HG03196 (cell line): ENCODE data around the gene PRAC2.

ENCODE experiments used
- ATAC-seq: cut with Tn5 transposase; IDR thresholded peaks from one replicate; pipeline ENCODE4 v1.9.1; 2021; ENCODE audit not compliant: unreplicated experiment

Gene PRAC2

GRCh38 chr17:48733632-48734328 is 10.8 kb downstream of the PRAC2 start:
- no peak for ATAC-seq

- no peak for ATAC-seq
Observed at GRCh38 chr17:48734333-48735061, 11.5 kb downstream of the PRAC2 start.

GRCh38 chr17:48735062-48735351 is 12.0 kb downstream of the PRAC2 start:
- no peak for ATAC-seq

- ATAC-seq, result no peak
Observed at GRCh38 chr17:48737330-48738043, 14.5 kb downstream of the PRAC2 start.

GRCh38 chr17:48738424-48738802 is 15.4 kb downstream of the PRAC2 start:
- no peak for ATAC-seq

- no peak for ATAC-seq
Observed at GRCh38 chr17:48738803-48739526, 16.0 kb downstream of the PRAC2 start.

GRCh38 chr17:48740537-48740936 is 17.6 kb downstream of the PRAC2 start:
- ATAC-seq, result no peak

- no peak for ATAC-seq
Observed at GRCh38 chr17:48745381-48746275, 22.6 kb downstream of the PRAC2 start.

GRCh38 chr17:48746916-48747444 is 24.0 kb downstream of the PRAC2 start:
- no peak for ATAC-seq

- ATAC-seq, result no peak
Observed at GRCh38 chr17:48747445-48748363, 24.7 kb downstream of the PRAC2 start.

GRCh38 chr17:48748718-48749566 is 26.0 kb downstream of the PRAC2 start:
- ATAC-seq, result no peak

- no peak for ATAC-seq
Observed at GRCh38 chr17:48749621-48750553, 26.9 kb downstream of the PRAC2 start.

- ATAC-seq, result no peak
Observed at GRCh38 chr17:48751172-48751571, 28.2 kb downstream of the PRAC2 start.

GRCh38 chr17:48751733-48752398 is 28.9 kb downstream of the PRAC2 start:
- ATAC-seq, result no peak

- ATAC-seq, result no peak
Observed at GRCh38 chr17:48752399-48753288, 29.7 kb downstream of the PRAC2 start.
